CD4-positive, CD25-positive, alpha-beta regulatory T cell (primary cell): ENCODE results near the gene RAB11FIP4. TPM values are rescaled to one million over a fixed set of nuclear protein-coding genes. Genes with fewer than 3 reads are reported as not detected.
A peak's percentile ranks its signal among the peaks of the same experiment; 100 is the strongest.

Experiments used
- ATAC-seq, 2 donors: fragments of 150-1000 bp; cut with Tn5 transposase; one replicate each; pipeline ENCODE4 v1.10.0; 2021; ENCODE audit warnings: low read depth in 2 of 2, moderate number of reproducible peaks in 2 of 2, moderate library complexity in 1 of 2
- DNase-seq, 3 donors: peaks; one replicate each; pipeline versions ENCODE4 v3.0.0 to v3.0.0-alpha.2; 2012 to 2022; ENCODE audit warnings: mixed read lengths in 1 of 3
- H3K27ac ChIP-seq: one replicate; pipeline ENCODE4 v1.7.0; 2013; ENCODE audit warnings: mild to moderate bottlenecking, low read length; ENCODE audit not compliant: insufficient read depth, poor library complexity, severe bottlenecking
- H3K27me3 ChIP-seq: one replicate; pipeline ENCODE4 v1.7.0; 2013; ENCODE audit warnings: low read length; ENCODE audit not compliant: control insufficient read depth, insufficient read depth
- H3K36me3 ChIP-seq: one replicate; pipeline ENCODE4 v1.7.0; 2013; ENCODE audit warnings: mild to moderate bottlenecking, low read length, moderate library complexity; ENCODE audit not compliant: control insufficient read depth, insufficient read depth
- H3K4me1 ChIP-seq: 2 replicates; pipeline ENCODE4 v1.7.0; 2013; ENCODE audit warnings: mild to moderate bottlenecking, low read length; ENCODE audit not compliant: insufficient read depth, control insufficient read depth, poor library complexity, severe bottlenecking
- H3K4me3 ChIP-seq: one replicate; pipeline ENCODE4 v1.7.0; 2013; ENCODE audit warnings: low read depth, mild to moderate bottlenecking, low read length, moderate library complexity
- H3K9me3 ChIP-seq, 2 experiments: 1 replicate in 1 of 2; 2 replicates in 1 of 2; pipeline ENCODE4 v1.7.0; 2013; ENCODE audit warnings: low read length in 2 of 2, mild to moderate bottlenecking in 1 of 2, moderate library complexity in 1 of 2; ENCODE audit not compliant: control insufficient read depth in 2 of 2
- H3K27ac Mint-ChIP-seq, 3 donors: one replicate each; pipeline ENCODE4 v1.8.0; 2020 to 2022; ENCODE audit warnings: mild to moderate bottlenecking in 3 of 3, mixed read lengths in 3 of 3, moderate library complexity in 2 of 3
- H3K27me3 Mint-ChIP-seq: one replicate; pipeline ENCODE4 v1.8.0; 2022; ENCODE audit warnings: mild to moderate bottlenecking, mixed read lengths
- H3K36me3 Mint-ChIP-seq: one replicate; pipeline ENCODE4 v1.8.0; 2020; ENCODE audit warnings: mixed read lengths
- H3K4me1 Mint-ChIP-seq, 4 donors: one replicate each; pipeline ENCODE4 v1.8.0; 2020 to 2022; ENCODE audit warnings: mixed read lengths in 4 of 4, mild to moderate bottlenecking in 1 of 4
- H3K4me3 Mint-ChIP-seq, 4 donors: one replicate each; pipeline ENCODE4 v1.8.0; 2020 to 2022; ENCODE audit warnings: mild to moderate bottlenecking in 4 of 4, mixed read lengths in 4 of 4, moderate library complexity in 3 of 4
- H3K9me3 Mint-ChIP-seq, 7 donors: one replicate each; pipeline ENCODE4 v1.8.0; 2020 to 2022; ENCODE audit warnings: mixed read lengths in 7 of 7, mild to moderate bottlenecking in 3 of 7, moderate library complexity in 2 of 7
- polyA plus RNA-seq, 4 donors: library from polyadenylated mRNA; unstranded; fragments of 300-500 nt; fragmentation: Illumina TruSeq; gene quantifications; one replicate each; pipeline ENCODE4 v1.2.3, GENCODE V29; 2021
- total RNA-seq: library from RNA; stranded (reverse); gene quantifications from one replicate; pipeline ENCODE4 v1.2.3, GENCODE V29; 2022

RAB11FIP4 gene
- total and polyA plus RNA-seq, 5 donors from 2014 or later: 23.1 to 79.7 (median 23.6) TPM

- no peaks in the 10 kb centered on the region for H3K36me3 ChIP-seq
- ATAC-seq (peak; percentile 82 to 90), DNase-seq (peak in 2 of 3 donors; percentile 35 to 70)
- no peaks in the 10 kb centered on the region for H3K27me3 ChIP-seq
- H3K9me3 Mint-ChIP-seq: no peaks in the 10 kb centered on the region
- H3K27ac Mint-ChIP-seq: peak overlapping the region in 1 of 3 donors; percentile 8
- peaks cover 0 to 23% (median 6%) of the 10 kb centered on the region in 4 donors for H3K4me1 Mint-ChIP-seq
- peak overlapping the region in 3 of 4 donors; percentile 39 to 69 (median 67) for H3K4me3 Mint-ChIP-seq
- no peak overlapping the region for H3K27ac ChIP-seq
- peaks cover 10% of the 10 kb centered on the region for H3K4me1 ChIP-seq
- H3K36me3 Mint-ChIP-seq: no peaks in the 10 kb centered on the region
- no peak overlapping the region for H3K4me3 ChIP-seq
- no peaks in the 10 kb centered on the region for H3K9me3 ChIP-seq
- peaks cover 10% of the 10 kb centered on the region for H3K27me3 Mint-ChIP-seq
Measured at GRCh38 chr17:31433091-31433790, 41.8 kb downstream of the RAB11FIP4 start.

DNA sequence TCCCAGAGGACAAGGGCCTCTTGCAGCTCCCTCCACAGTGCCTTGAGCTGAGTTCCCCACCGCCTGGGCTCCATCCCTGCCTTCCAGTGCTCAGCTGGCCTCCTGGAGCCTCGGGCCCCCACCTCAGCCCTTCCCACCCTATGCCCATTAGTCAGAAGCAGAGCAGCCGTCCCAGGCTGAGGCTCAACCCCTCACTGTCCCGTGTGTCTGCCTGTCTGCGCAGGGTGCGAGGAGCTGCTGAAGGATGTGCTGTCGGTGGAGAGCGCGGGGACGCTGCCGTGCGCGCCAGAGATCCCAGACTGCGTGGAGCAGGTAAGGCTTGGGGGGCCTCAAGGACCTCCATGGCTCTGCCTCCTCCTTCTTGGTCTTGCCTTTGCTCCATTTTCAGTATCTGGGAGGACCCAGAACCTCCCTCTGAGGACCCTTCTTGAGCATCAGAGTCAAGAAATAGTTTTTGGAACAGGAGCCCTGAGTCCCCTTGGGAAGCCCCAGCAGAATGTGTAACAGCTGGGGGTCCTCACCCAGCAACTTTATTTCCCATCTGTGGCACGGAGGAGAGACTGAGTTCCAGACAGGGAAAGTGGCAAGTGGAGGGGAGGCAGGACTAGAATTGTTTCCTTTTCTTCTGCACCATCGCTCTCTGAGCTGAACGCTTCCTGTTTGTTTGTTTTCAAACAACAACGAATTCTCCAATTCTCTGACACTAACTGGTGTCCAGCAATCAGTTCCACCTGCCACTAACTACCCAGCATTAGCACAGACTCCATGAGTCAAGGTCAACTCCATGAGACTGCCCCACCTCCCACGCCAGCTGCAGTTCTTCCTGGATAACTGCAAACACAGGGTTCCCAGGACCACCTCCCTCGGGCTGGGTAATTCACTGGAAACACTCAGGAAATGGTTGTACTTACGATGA lies 42.6 kb downstream of the RAB11FIP4 start:
- no peak for DNase-seq
- Histone ChIP-seq H3K27ac (no peak overlapping the region), H3K36me3 (no peaks in the 10 kb centered on the region), H3K9me3 (no peaks in the 10 kb centered on the region), H3K27me3 (no peaks in the 10 kb centered on the region), H3K4me1 (peaks cover 10% of the 10 kb centered on the region), H3K4me3 (no peak overlapping the region)
- Mint-ChIP-seq H3K4me1 (peaks cover 0 to 23% (median 6%) of the 10 kb centered on the region in 4 donors), H3K27me3 (peaks cover 10% of the 10 kb centered on the region), H3K36me3 (no peaks in the 10 kb centered on the region), H3K9me3 (no peaks in the 10 kb centered on the region), H3K27ac (no peak overlapping the region), H3K4me3 (no peak overlapping the region)
- ATAC-seq: no peak

- Mint-ChIP-seq H3K4me1 (peaks cover 0 to 23% (median 6%) of the 10 kb centered on the region in 4 donors), H3K9me3 (no peaks in the 10 kb centered on the region), H3K27ac (no peak overlapping the region), H3K36me3 (no peaks in the 10 kb centered on the region), H3K27me3 (peaks cover 10% of the 10 kb centered on the region), H3K4me3 (no peak overlapping the region)
- no peaks in the 10 kb centered on the region for H3K9me3 ChIP-seq
- H3K4me3 ChIP-seq: no peak overlapping the region
- no peak overlapping the region for H3K27ac ChIP-seq
- no peaks in the 10 kb centered on the region for H3K36me3 ChIP-seq
- no peak for ATAC-seq
- H3K4me1 ChIP-seq: peaks cover 10% of the 10 kb centered on the region
- no peaks in the 10 kb centered on the region for H3K27me3 ChIP-seq
- no peak for DNase-seq
Measured at GRCh38 chr17:31434727-31435050, 43.2 kb downstream of the RAB11FIP4 start.

DNA sequence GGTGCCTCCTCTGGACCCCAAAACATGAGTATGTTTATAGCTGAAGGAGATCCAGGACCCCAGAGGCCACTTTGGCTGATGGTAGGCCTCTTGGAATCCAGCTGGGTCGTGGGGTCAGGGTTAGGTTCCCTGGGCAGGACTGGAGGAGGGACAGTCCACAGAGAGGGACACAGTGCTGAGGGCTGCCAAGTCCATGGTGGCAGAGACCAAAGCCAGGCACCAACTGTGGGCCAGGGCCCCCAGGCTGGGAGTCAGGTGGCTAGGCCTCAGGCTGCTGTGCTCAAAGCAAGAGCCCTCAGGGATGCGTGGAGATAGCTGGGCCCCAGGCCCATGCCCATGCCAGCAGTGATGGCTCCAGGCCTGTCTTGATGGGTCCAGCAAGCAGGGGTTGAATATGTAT lies 44.1 kb downstream of the RAB11FIP4 start:
- Histone ChIP-seq H3K36me3 (no peaks in the 10 kb centered on the region), H3K9me3 (no peaks in the 10 kb centered on the region), H3K27me3 (no peaks in the 10 kb centered on the region), H3K4me1 (peaks cover 10% of the 10 kb centered on the region), H3K27ac (no peak overlapping the region), H3K4me3 (no peak overlapping the region)
- no peak overlapping the region for H3K27ac Mint-ChIP-seq
- peaks cover 10% of the 10 kb centered on the region for H3K27me3 Mint-ChIP-seq
- ATAC-seq (no peak), DNase-seq (no peak)
- H3K9me3 Mint-ChIP-seq: no peaks in the 10 kb centered on the region
- H3K4me1 Mint-ChIP-seq: peaks cover 0 to 23% (median 6%) of the 10 kb centered on the region in 4 donors
- H3K4me3 Mint-ChIP-seq: no peak overlapping the region
- H3K36me3 Mint-ChIP-seq: no peaks in the 10 kb centered on the region

GRCh38 chr17:31437720-31438400 lies 46.4 kb downstream of the RAB11FIP4 start:
- Histone ChIP-seq H3K4me3 (no peak overlapping the region), H3K27me3 (no peaks in the 10 kb centered on the region), H3K9me3 (no peaks in the 10 kb centered on the region), H3K4me1 (peaks cover 9% of the 10 kb centered on the region), H3K36me3 (no peaks in the 10 kb centered on the region), H3K27ac (no peak overlapping the region)
- Mint-ChIP-seq H3K4me3 (no peak overlapping the region), H3K27me3 (peaks cover 4% of the 10 kb centered on the region), H3K36me3 (no peaks in the 10 kb centered on the region), H3K4me1 (peaks cover 0 to 17% (median 5%) of the 10 kb centered on the region in 4 donors), H3K27ac (no peak overlapping the region), H3K9me3 (no peaks in the 10 kb centered on the region)
- no peak for ATAC-seq
- no peak for DNase-seq

DNA sequence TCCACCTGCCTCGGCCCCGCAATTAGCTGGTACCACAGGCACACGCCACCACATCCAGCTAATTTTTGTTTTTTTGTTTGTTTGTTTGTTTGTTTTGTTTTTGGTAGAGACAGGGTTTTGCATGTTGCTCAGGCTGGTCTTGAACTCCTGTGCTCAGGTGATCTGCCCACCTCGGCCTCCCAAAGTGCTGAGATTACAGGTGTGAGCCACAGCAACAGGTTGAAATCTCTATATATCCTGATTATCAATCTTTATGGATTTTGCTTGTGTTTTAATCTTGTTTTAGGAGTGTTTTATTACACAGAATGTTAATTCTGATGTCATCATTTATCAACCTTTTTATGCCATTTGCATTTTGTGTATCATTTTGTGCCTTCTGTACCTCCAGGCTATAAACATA lies 48.2 kb downstream of the RAB11FIP4 start:
- H3K36me3 Mint-ChIP-seq: no peaks in the 10 kb centered on the region
- H3K27ac Mint-ChIP-seq: no peak overlapping the region
- no peaks in the 10 kb centered on the region for H3K4me1 ChIP-seq
- peaks cover 9% of the 10 kb centered on the region for H3K27me3 Mint-ChIP-seq
- no peak for DNase-seq
- no peaks in the 10 kb centered on the region for H3K9me3 ChIP-seq
- H3K4me1 Mint-ChIP-seq: peaks cover 0 to 3% (median 1%) of the 10 kb centered on the region in 4 donors
- H3K4me3 ChIP-seq: no peak overlapping the region
- H3K27ac ChIP-seq: no peak overlapping the region
- H3K36me3 ChIP-seq: no peaks in the 10 kb centered on the region
- H3K27me3 ChIP-seq: no peaks in the 10 kb centered on the region
- H3K9me3 Mint-ChIP-seq: no peaks in the 10 kb centered on the region
- no peak for ATAC-seq
- no peak overlapping the region for H3K4me3 Mint-ChIP-seq

GRCh38 chr17:31442276-31442675 lies 50.8 kb downstream of the RAB11FIP4 start:
- H3K27ac Mint-ChIP-seq: no peak overlapping the region

More at GRCh38 chr17:31442276-31442675, 50.8 kb downstream of the RAB11FIP4 start:
- Mint-ChIP-seq H3K36me3 (no peaks in the 10 kb centered on the region), H3K4me1 (peaks cover 0 to 2% (median under 1%) of the 10 kb centered on the region in 4 donors), H3K4me3 (no peak overlapping the region), H3K9me3 (no peaks in the 10 kb centered on the region), H3K27me3 (peaks cover 10% of the 10 kb centered on the region)
- Histone ChIP-seq H3K4me1 (no peaks in the 10 kb centered on the region), H3K27me3 (no peaks in the 10 kb centered on the region), H3K9me3 (no peaks in the 10 kb centered on the region), H3K27ac (no peak overlapping the region), H3K36me3 (no peaks in the 10 kb centered on the region), H3K4me3 (no peak overlapping the region)
- DNase-seq (no peak), ATAC-seq (no peak)
